Measurements from ENCODE around the gene CRAMP1.

DNA sequence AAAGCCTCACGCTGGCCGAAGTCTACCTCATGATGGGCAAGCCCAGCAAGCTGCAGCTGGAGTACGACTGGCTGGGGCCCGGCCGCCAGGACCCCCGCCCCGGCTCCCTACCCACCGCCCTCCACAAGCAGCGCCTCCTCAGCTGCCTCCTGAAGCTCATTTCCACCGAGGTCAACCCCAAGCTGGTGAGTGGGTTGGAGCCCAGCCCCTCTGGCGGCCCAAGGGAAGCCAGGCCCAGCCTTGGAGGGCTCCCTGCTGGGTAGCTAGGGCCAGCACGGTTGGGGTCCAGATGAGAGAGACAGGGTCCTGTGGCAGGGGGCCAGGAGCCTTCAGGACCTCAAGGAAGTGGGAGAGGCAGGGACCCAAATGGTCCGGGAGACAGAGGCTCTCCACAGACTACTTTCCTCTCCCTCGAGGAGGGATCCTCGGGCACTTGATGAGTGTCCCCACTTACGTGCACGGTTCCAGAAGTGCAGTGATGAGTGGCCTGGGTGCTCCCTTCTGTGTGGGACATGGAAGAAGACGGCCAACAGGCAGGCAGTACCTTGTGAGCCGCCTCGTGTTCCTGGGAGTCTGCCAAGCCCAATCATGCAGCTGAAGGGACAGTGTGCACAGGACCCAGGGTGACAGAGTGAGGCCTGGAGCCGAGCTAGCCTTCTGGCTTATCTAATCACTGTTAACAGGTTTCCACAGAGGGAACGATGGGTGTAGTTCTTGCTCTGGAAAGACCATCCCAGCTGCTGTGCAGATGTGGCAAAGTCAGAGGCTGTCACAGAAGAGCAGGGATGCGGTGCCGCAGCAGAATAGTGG is 44.9 kb downstream of the CRAMP1 start:
- TF ChIP-seq, protein P1, sequence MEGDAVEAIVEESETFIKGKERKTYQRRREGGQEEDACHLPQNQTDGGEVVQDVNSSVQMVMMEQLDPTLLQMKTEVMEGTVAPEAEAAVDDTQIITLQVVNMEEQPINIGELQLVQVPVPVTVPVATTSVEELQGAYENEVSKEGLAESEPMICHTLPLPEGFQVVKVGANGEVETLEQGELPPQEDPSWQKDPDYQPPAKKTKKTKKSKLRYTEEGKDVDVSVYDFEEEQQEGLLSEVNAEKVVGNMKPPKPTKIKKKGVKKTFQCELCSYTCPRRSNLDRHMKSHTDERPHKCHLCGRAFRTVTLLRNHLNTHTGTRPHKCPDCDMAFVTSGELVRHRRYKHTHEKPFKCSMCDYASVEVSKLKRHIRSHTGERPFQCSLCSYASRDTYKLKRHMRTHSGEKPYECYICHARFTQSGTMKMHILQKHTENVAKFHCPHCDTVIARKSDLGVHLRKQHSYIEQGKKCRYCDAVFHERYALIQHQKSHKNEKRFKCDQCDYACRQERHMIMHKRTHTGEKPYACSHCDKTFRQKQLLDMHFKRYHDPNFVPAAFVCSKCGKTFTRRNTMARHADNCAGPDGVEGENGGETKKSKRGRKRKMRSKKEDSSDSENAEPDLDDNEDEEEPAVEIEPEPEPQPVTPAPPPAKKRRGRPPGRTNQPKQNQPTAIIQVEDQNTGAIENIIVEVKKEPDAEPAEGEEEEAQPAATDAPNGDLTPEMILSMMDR (IDR thresholded peaks at IDR 0.05; ENCODE audit: insufficient read depth, low read length): no peak
- TF ChIP-seq, protein P2, sequence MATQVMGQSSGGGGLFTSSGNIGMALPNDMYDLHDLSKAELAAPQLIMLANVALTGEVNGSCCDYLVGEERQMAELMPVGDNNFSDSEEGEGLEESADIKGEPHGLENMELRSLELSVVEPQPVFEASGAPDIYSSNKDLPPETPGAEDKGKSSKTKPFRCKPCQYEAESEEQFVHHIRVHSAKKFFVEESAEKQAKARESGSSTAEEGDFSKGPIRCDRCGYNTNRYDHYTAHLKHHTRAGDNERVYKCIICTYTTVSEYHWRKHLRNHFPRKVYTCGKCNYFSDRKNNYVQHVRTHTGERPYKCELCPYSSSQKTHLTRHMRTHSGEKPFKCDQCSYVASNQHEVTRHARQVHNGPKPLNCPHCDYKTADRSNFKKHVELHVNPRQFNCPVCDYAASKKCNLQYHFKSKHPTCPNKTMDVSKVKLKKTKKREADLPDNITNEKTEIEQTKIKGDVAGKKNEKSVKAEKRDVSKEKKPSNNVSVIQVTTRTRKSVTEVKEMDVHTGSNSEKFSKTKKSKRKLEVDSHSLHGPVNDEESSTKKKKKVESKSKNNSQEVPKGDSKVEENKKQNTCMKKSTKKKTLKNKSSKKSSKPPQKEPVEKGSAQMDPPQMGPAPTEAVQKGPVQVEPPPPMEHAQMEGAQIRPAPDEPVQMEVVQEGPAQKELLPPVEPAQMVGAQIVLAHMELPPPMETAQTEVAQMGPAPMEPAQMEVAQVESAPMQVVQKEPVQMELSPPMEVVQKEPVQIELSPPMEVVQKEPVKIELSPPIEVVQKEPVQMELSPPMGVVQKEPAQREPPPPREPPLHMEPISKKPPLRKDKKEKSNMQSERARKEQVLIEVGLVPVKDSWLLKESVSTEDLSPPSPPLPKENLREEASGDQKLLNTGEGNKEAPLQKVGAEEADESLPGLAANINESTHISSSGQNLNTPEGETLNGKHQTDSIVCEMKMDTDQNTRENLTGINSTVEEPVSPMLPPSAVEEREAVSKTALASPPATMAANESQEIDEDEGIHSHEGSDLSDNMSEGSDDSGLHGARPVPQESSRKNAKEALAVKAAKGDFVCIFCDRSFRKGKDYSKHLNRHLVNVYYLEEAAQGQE (IDR thresholded peaks at IDR 0.05; ENCODE audit: insufficient replicate concordance, low read depth): no peak

All from HL-60 (cell line).